Measurements from ENCODE around the gene IFNL4.
"Not testable (repeated sequence)": the region's sequence is repeated elsewhere in the genome, so short reads cannot be mapped to it uniquely, and the experiment has no call there.

The IFNL4 gene

DNA sequence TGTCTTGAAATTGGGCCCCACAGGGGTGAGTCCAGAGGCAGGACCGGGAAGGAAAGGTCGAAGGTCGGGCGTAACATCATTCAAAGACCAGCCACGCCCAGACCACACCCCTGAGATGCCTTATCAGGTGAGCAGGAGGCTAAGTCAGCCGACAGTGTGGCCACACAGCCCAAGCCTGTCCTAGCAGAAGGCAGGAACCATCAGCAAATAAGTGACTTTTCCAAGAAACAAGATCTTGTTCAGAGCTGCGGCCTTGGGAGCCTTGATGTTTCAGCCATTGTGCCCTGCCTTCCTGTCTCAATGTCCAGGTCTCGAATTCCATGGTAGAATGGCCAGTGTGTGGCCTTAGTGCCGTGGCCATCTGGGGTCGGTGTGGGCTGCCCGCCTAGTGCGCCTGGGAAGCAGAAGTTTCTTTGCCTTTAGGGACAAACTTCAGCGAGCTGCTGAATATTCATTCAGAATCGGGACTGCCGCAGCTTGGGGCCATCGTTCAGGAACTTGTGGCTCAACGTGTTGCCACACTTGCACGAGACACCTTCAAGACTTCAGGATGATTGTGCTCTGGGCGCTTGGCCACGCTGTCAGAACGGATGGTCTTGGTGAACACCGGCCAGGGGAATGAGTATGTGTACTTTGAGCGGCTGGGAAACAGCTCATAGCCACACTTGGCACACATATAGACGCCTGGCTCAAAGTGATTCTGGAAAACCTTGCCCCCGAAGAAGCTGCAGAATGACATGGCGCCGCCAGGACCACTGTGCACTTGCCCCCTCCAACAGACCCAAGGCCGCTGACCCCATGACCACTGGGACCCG is 6.1 kb upstream of the IFNL4 start:
- DNase-seq (ENCODE audit: low spot score): no peak

- no peak for DNase-seq (ENCODE audit: low spot score)
Measured at GRCh38 chr19:39253374-39254149, 4.9 kb upstream of the IFNL4 start.

GRCh38 chr19:39252458-39252857 is 3.8 kb upstream of the IFNL4 start:
- DNase-seq (ENCODE audit: low spot score): no peak

DNA sequence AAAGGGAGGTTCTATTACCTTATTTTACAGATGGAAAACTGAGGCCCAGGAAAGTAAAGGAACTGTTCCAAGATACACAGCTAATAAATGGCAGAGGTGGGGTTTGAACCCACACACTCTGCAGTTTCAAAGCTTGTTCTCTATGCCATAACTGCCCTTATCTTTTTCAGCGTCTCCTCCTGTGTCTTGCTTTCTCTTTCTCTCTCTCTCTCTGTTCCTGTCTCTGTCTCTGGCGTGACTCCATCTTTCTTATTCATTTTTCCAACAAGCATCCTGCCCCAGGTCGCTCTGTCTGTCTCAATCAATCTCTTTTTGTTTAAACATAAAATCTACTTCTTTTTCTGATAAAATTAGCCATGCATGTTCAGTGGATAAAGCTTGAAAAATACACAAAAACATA is 3.2 kb upstream of the IFNL4 start:
- DNase-seq (ENCODE audit: low spot score): no peak

- DNase-seq (ENCODE audit: low spot score): no peak
Measured at GRCh38 chr19:39251081-39251480, 2.4 kb upstream of the IFNL4 start.

- no peak for DNase-seq (ENCODE audit: low spot score)
Measured at GRCh38 chr19:39247701-39248664, 673 bp downstream of the IFNL4 start.

DNA sequence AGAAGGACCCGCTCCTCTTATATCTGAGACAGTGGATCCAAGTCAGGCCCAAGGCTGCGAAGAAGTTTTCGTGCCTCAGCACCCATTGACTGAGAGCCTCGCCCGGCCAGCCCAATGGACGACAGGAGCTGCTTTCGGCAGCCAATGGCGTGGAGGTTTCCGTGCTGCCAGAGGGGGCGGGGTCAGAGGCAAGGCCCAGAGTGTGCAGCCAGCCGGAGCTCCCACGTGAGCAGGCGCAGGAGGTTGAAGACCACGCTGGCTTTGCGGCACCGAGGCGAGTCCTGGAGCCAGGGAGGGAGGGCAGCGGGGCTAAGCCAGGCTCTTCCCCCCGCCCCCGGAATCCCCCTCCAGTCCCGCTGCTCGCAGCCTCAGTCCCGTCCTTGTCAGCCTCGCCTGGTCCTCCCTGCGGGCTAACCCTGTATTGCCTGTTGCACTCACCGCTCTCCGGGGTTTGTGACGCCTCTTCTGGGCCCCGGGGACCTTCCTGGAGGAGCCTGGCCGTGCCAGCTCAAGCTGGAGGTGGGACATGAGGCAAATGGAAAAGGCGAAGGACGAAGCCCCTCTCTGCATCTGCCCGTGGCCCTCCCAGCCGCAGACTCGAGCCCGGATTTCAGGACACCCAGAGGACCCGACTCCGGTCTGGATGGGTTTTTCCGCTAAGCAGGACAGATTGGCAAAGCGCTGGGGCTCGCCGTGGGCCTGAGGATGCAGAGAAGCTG is 1.5 kb downstream of the IFNL4 start:
- no peak for DNase-seq (ENCODE audit: low spot score)

GRCh38 chr19:39245166-39245565 is 3.5 kb downstream of the IFNL4 start:
- not testable (repeated sequence) for DNase-seq (ENCODE audit: low spot score)

DNA sequence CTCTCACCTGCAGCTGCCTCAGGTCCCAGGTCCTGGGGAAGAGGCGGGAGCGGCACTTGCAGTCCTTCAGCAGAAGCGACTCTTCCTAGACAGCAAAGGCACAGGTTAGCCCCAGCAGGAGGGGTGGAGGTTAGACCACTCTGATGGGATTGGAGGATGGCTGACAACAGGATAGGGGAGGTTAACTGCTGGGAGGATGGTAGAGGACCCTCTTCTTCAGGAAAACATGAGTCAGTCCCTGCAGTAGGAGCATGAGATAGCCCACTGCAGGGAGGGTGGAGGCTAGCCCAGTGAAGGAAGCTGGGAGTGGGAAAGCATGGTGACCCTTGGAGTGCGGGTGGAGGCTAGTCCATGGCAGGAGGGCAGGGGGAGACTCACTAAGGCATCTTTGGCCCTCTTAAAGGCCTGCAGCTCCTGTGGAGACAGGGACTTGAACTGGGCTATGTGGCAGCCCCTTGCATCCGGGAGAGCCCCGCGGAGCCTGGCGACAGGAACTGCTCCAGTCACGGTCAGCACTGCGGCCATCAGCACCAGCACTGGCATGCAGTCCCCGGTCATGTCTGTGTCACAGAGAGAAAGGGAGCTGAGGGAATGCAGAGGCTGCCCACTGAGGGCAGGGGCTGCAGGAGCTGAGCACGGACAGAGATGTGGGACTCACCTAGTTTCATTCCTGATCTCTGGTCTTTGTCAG is 4.1 kb downstream of the IFNL4 start, which contains the start of gene IFNL3:
TSS of gene IFNL3 (minus strand) at position 597 of the 691 bp plus-strand sequence. CDS start at position 558, 39 bp downstream.
- not testable (repeated sequence) for DNase-seq (ENCODE audit: low spot score)

DNA sequence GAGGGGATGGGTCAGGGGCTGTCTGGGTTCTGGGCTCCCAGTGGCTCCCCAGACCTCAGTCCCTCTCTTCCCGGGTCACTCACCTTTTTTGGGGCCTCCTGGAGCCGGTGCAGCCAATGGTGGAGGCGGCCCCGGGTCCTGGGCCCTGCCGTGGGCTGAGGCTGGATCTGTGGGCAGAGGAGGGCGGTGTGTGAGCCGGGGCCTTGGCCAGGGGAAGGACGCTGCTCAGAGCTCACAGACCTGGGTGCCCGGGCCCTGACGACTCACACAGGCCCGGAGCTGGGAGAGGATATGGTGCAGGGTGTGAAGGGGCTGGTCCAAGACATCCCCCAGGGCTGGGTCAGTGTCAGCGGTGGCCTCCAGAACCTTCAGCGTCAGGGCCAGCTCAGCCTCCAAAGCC is 4.9 kb downstream of the IFNL4 start:
- DNase-seq (ENCODE audit: low spot score): not testable (repeated sequence)

- DNase-seq (ENCODE audit: low spot score): no peak
Measured at GRCh38 chr19:39240421-39240820, 8.2 kb downstream of the IFNL4 start.

GRCh38 chr19:39238944-39239343 is 9.7 kb downstream of the IFNL4 start:
- no peak for DNase-seq (ENCODE audit: low spot score)

GRCh38 chr19:39238209-39238608 is 10.4 kb downstream of the IFNL4 start:
- no peak for DNase-seq (ENCODE audit: low spot score)

DNA sequence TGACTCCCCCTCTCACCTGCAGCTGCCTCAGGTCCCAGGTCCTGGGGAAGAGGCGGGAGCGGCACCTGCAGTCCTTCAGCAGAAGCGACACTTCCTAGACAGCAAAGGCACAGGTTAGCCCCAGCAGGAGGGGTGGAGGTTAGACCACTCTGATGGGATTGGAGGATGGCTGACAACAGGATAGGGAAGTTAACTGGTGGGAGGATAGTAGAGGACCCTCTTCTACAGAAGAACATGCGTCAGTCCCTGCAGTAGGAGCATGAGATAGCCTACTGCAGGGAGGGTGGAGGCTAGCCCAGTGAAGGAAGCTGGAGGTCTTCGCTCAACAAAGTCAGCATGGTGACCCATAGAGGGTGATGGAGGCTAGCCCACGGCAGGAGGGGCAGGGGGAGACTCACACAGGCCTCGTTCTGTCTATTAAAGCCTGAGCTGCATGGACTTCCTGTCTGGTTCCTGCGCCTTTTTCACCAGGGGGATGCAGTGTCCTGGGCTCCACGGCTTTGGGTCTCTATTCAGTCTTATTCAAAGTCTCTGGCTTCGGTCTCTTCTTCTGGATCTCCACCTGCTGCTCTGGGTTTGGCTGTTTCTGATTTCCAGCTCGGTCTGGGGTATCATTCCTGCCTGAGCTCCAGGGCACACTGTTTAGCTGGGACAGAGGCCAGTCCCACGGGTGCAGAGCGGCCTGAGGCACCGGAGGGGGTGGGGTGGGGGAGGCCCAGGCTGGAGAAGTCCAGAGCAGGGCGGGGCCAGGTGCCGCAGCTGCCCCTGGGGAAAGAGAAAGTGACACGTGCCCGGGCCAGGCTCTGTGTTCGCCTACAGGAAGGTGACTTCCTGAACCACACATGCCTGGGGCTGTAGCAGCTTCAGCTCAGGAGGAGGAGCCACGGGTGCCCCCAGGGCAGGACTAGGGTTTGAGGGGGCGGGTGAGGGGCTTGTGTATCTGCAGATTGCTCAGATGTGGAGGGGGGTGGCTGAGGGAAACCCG is 11.2 kb downstream of the IFNL4 start:
- DNase-seq (ENCODE audit: low spot score): no peak

DNA sequence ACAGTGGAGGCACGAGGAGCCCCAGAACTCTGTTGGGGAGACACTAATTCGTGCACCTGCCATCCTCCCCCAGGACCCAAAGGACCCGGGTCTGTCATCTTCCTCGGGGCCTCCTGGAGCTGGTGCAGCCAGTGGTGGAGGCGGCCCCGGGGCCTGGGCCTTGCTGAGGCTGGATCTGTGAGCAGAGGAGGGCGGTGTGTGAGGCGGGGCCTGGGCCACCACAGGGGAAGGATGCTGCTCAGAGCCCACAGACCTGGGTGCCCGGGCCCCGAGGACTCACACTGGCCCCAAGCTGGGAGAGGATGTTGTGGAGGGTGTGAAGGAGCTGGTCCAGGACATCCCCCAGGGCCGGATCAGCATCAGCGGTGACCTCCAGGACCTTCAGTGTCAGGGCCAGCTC is 12.1 kb downstream of the IFNL4 start:
- no peak for DNase-seq (ENCODE audit: low spot score)

DNA sequence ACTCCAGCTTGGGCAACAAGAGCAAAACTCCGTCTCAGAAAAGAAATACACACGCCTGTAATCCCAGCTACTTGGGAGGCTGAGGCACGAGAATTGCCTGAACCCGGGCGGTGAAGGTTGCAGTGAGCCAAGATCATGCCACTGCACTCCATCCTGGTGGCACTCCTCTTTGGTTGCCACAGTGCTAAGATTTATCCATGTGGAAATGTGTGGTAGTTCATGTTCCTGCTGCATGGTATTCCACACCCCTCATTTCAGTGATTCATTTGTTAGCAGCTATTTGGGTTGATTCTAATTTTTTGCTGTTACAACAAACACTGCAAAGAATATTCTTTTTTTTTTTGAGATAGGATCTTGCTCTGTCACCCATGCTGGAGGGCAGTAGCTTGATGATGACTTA is 15.9 kb downstream of the IFNL4 start:
- DNase-seq (ENCODE audit: low spot score): no peak

GRCh38 chr19:39230096-39230764 is 18.4 kb downstream of the IFNL4 start:
- no peak for DNase-seq (ENCODE audit: low spot score)

DNA sequence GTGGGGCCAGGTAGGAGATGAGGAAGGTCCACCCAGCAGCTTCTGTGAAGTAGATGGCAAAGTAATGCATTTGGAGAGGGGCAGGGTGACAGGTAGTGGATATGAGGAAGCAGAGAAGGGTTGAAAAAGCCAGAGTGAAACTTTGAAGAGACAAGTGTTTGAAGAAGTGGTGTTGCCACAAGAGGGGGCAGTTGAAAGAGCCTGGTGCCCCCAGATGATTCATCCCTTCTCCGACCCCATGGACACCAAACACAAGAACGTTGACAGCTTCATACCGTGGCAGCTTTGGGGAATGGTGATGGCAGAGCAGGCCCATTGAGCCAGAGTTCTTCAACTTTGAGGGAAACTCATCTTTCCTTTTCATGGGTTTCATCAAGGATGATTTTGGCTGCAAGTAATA is 23.7 kb downstream of the IFNL4 start:
- DNase-seq (ENCODE audit: low spot score): no peak

- peak; percentile 60 for DNase-seq (ENCODE audit: low spot score)
Measured at GRCh38 chr19:39223703-39224279, 24.9 kb downstream of the IFNL4 start.
